ENCODE results near the gene SLC7A9.

DNA sequence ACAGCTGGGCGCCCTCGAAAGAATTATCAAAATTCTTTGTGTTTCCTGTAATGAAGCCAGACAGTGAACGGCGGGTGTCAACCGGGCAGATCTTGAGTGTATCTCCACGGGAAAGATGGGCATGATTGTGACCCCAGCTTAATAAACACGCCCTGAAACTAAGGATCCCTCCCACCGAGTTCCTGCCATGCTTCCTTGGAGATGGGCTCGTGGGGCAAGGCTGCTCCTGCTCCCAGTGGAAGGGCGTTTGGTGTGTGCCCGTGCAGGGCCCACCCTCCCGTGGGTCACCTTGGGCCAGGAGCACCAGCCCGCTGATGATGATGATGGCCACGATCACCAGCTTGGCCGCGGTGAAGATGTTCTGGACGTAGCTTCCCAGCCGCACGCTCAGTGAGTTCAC, 7.4 kb downstream of the SLC7A9 start:
- TF ChIP-seq EZH2 (IDR thresholded peaks at IDR 0.05; ENCODE audit: borderline replicate concordance, low read length), result no peak
- TF ChIP-seq, protein P1, sequence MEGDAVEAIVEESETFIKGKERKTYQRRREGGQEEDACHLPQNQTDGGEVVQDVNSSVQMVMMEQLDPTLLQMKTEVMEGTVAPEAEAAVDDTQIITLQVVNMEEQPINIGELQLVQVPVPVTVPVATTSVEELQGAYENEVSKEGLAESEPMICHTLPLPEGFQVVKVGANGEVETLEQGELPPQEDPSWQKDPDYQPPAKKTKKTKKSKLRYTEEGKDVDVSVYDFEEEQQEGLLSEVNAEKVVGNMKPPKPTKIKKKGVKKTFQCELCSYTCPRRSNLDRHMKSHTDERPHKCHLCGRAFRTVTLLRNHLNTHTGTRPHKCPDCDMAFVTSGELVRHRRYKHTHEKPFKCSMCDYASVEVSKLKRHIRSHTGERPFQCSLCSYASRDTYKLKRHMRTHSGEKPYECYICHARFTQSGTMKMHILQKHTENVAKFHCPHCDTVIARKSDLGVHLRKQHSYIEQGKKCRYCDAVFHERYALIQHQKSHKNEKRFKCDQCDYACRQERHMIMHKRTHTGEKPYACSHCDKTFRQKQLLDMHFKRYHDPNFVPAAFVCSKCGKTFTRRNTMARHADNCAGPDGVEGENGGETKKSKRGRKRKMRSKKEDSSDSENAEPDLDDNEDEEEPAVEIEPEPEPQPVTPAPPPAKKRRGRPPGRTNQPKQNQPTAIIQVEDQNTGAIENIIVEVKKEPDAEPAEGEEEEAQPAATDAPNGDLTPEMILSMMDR (IDR thresholded peaks at IDR 0.05; ENCODE audit: low read length), result no peak

Measured in OCI-LY1 (cell line).